Mammary epithelial cell (primary cell): ENCODE measurements around the gene PRIMA1.

ENCODE experiments used
- EZH2 ChIP-seq: IDR thresholded peaks from 2 replicates; pipeline ENCODE4 v1.6.1; 2012; ENCODE audit warnings: low read length, inconsistent platforms, borderline replicate concordance
- TF ChIP-seq, protein P1 (sequence below), 2 donors: IDR thresholded peaks in 1 of 2; conservative IDR thresholded peaks in 1 of 2; 2 replicates each; pipeline ENCODE4 v1.5.1; 2011 to 2012; ENCODE audit warnings: inconsistent platforms in 2 of 2, low read length in 2 of 2, mild to moderate bottlenecking in 2 of 2, control low read depth in 1 of 2, low read depth in 1 of 2; ENCODE audit not compliant: insufficient read depth in 1 of 2; ENCODE audit errors: extremely low read depth in 1 of 2

DNA sequence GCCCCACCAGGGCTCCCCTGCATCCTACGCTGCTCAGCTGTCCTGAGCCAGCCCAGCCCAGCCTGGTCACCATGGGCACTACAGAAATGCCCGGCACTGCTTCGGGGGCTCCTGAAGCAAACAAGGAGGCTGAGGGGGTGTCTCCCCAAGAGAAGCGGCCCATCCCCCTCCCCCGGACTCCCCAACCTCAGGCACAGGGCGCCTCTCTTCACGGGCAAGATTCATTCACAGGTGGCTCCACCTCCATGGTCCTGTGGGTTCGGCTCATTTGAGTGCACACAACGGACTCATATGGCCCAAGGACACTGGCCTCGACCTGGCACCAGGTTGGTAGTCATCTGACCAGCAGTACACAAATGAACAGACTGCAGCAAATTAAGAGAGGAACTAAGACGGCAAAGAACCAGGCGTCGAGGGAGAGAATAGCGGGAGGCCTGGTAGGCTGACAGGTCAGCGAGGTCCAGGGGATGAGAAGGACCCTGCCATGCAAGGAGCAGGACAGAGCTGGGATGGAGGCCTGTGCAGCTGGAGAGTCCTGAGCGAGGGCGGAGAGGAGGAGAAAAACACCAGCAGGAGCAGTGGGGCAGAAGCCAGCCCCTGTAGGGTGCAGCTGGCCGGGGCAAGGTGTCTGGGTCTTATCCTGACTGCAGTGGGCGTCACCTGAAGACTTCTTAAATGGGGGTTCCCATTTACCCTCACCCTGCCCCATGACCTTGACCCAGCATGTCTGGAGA lies 60.2 kb downstream of the PRIMA1 start:
- TF ChIP-seq, protein P1, sequence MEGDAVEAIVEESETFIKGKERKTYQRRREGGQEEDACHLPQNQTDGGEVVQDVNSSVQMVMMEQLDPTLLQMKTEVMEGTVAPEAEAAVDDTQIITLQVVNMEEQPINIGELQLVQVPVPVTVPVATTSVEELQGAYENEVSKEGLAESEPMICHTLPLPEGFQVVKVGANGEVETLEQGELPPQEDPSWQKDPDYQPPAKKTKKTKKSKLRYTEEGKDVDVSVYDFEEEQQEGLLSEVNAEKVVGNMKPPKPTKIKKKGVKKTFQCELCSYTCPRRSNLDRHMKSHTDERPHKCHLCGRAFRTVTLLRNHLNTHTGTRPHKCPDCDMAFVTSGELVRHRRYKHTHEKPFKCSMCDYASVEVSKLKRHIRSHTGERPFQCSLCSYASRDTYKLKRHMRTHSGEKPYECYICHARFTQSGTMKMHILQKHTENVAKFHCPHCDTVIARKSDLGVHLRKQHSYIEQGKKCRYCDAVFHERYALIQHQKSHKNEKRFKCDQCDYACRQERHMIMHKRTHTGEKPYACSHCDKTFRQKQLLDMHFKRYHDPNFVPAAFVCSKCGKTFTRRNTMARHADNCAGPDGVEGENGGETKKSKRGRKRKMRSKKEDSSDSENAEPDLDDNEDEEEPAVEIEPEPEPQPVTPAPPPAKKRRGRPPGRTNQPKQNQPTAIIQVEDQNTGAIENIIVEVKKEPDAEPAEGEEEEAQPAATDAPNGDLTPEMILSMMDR (conservative IDR thresholded peaks at IDR 0.05 in 1 of 2, IDR thresholded peaks at IDR 0.05 in 1 of 2; ENCODE audit: extremely low read depth in 1 of 2, insufficient read depth in 1 of 2, low read depth in 1 of 2, low read length in 2 of 2), result no peak
- TF ChIP-seq EZH2, result no peak
